ENCODE measurements around the gene IGSF21.

The IGSF21 gene

DNA sequence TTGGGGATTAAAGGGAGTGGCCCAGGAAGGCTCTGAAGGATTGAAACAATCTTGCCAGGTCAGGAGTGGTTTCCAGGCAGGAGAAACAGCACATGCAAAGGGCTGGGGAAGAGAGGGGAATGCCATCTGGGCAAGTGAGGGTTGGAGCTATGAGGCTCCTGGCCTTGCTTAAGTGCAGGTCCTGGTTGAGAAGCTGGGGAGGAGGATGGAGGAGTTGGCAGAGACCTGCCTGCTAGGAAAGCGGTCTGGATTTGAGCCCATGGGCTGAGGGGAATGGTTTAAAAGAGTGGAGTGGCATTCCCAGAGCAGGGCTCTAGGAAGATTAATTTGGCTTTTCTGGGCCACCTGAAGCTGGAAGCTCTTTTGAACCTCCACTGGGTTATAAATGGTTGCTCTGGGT is 9.2 kb downstream of the IGSF21 start:
- H3K4me2 ChIP-seq (ENCODE audit: low read depth, low read length): no peak overlapping the region
- no peaks in the 10 kb centered on the region for H3K36me3 ChIP-seq (replicated peaks; ENCODE audit: insufficient read depth, low read length)
- H3K79me2 ChIP-seq (ENCODE audit: low read length): no peaks in the 10 kb centered on the region
- H3K9me2 ChIP-seq (replicated peaks; ENCODE audit: insufficient read depth, low read length): no peaks in the 10 kb centered on the region
- no peaks in the 10 kb centered on the region for H3F3A ChIP-seq (ENCODE audit: insufficient read depth, low read length)
- H3K4me1 ChIP-seq (ENCODE audit: low read length): no peaks in the 10 kb centered on the region
- peaks cover 72% of the 10 kb centered on the region for H3K27me3 ChIP-seq (replicated peaks; ENCODE audit: insufficient read depth, low read length)
- H3K9me3 ChIP-seq (replicated peaks; ENCODE audit: insufficient read depth, low read length): no peaks in the 10 kb centered on the region
- no peaks in the 10 kb centered on the region for H4K20me1 ChIP-seq (ENCODE audit: insufficient read depth, low read length)
- no peak overlapping the region for H2AFZ ChIP-seq (ENCODE audit: low read length)
- H3K4me3 ChIP-seq (ENCODE audit: low read length): no peak overlapping the region
- TF ChIP-seq, protein P1, sequence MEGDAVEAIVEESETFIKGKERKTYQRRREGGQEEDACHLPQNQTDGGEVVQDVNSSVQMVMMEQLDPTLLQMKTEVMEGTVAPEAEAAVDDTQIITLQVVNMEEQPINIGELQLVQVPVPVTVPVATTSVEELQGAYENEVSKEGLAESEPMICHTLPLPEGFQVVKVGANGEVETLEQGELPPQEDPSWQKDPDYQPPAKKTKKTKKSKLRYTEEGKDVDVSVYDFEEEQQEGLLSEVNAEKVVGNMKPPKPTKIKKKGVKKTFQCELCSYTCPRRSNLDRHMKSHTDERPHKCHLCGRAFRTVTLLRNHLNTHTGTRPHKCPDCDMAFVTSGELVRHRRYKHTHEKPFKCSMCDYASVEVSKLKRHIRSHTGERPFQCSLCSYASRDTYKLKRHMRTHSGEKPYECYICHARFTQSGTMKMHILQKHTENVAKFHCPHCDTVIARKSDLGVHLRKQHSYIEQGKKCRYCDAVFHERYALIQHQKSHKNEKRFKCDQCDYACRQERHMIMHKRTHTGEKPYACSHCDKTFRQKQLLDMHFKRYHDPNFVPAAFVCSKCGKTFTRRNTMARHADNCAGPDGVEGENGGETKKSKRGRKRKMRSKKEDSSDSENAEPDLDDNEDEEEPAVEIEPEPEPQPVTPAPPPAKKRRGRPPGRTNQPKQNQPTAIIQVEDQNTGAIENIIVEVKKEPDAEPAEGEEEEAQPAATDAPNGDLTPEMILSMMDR (IDR thresholded peaks at IDR 0.05; ENCODE audit: low read length): no peak
- no peak for TF ChIP-seq EZH2 (optimal IDR thresholded peaks at IDR 0.05; ENCODE audit: low read depth, low read length)
- TF ChIP-seq EZH2phosphoT487 (IDR thresholded peaks at IDR 0.05; ENCODE audit: low read length): no peak
- H3K27ac ChIP-seq (ENCODE audit: low read length): no peak overlapping the region
- no peak overlapping the region for H3K9ac ChIP-seq (ENCODE audit: low read length)
- DNase-seq: no peak

DNA sequence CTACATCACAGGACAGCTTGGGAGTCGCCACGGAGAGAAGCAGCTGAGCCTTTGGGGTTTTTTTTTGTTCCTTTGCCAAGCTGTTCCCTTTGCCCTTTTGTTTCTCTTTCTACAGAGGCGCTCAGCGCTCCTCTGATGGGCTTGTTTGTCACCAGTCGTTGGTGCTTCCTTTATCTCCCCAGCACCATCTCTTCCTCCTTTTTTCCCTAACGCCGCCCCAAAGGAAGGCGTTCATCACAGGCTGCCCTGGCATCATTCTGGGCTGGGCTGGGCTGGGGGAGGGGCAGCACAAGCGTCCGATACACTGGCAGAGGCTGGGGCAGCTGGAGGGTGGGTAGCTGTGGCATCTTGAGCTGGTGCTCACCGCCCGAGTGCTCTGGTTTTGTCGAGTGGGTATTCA is 10.5 kb downstream of the IGSF21 start:
- no peaks in the 10 kb centered on the region for H3K9me2 ChIP-seq (replicated peaks; ENCODE audit: insufficient read depth, low read length)

DNA sequence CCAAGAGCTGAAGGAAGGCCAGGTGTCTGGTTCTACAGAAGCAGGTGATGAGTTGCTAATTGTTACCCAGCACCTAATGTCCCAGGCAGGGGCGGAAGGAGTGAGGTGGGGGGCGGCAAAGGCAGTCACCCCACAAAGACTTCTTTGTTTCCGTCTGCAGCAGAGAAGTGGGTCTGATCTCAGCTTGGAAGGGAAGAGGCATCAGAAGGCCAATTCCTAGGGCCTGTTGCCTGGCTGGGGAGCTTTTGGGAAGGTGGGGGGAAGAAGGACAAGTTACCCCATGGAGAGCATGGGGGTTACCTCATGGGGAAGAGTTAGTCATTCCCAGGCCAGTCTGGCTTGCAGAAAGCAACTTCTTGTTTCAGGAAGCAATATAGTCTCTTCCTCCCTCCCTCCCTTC is 10.9 kb downstream of the IGSF21 start:
- Histone ChIP-seq H3K79me2 (ENCODE audit: low read length) (no peaks in the 10 kb centered on the region), H3K9me3 (replicated peaks; ENCODE audit: insufficient read depth, low read length) (no peaks in the 10 kb centered on the region), H3F3A (ENCODE audit: insufficient read depth, low read length) (no peaks in the 10 kb centered on the region), H3K4me1 (ENCODE audit: low read length) (no peaks in the 10 kb centered on the region), H3K27me3 (replicated peaks; ENCODE audit: insufficient read depth, low read length) (peaks cover 68% of the 10 kb centered on the region), H3K36me3 (replicated peaks; ENCODE audit: insufficient read depth, low read length) (no peaks in the 10 kb centered on the region), H2AFZ (ENCODE audit: low read length) (no peak overlapping the region), H3K4me3 (ENCODE audit: low read length) (no peak overlapping the region), H3K27ac (ENCODE audit: low read length) (no peak overlapping the region), H3K9me2 (replicated peaks; ENCODE audit: insufficient read depth, low read length) (no peaks in the 10 kb centered on the region), H3K4me2 (ENCODE audit: low read depth, low read length) (no peak overlapping the region), H3K9ac (ENCODE audit: low read length) (no peak overlapping the region), H4K20me1 (ENCODE audit: insufficient read depth, low read length) (no peaks in the 10 kb centered on the region)
- TF ChIP-seq EZH2phosphoT487 (IDR thresholded peaks at IDR 0.05; ENCODE audit: low read length) (no peak), EZH2 (optimal IDR thresholded peaks at IDR 0.05; ENCODE audit: low read depth, low read length) (no peak)
- TF ChIP-seq, protein P1 (IDR thresholded peaks at IDR 0.05; ENCODE audit: low read length): no peak
- DNase-seq: no peak

More for the DNA sequence above, 10.5 kb downstream of the IGSF21 start:
- Histone ChIP-seq H3K9me3 (replicated peaks; ENCODE audit: insufficient read depth, low read length) (no peaks in the 10 kb centered on the region), H3K36me3 (replicated peaks; ENCODE audit: insufficient read depth, low read length) (no peaks in the 10 kb centered on the region), H3K27ac (ENCODE audit: low read length) (no peak overlapping the region), H3K27me3 (replicated peaks; ENCODE audit: insufficient read depth, low read length) (peaks cover 64% of the 10 kb centered on the region), H3K4me3 (ENCODE audit: low read length) (no peak overlapping the region), H3K9ac (ENCODE audit: low read length) (no peak overlapping the region), H2AFZ (ENCODE audit: low read length) (no peak overlapping the region), H3F3A (ENCODE audit: insufficient read depth, low read length) (no peaks in the 10 kb centered on the region), H3K4me1 (ENCODE audit: low read length) (no peaks in the 10 kb centered on the region), H3K79me2 (ENCODE audit: low read length) (no peaks in the 10 kb centered on the region), H4K20me1 (ENCODE audit: insufficient read depth, low read length) (no peaks in the 10 kb centered on the region), H3K4me2 (ENCODE audit: low read depth, low read length) (no peak overlapping the region)
- TF ChIP-seq EZH2 (optimal IDR thresholded peaks at IDR 0.05; ENCODE audit: low read depth, low read length): no peak
- TF ChIP-seq EZH2phosphoT487 (IDR thresholded peaks at IDR 0.05; ENCODE audit: low read length): no peak
- TF ChIP-seq, protein P1 (IDR thresholded peaks at IDR 0.05; ENCODE audit: low read length): no peak
- DNase-seq: no peak
